ENCODE measurements around the gene IFNGR1.
"Not testable (repeated sequence)": the region's sequence is repeated elsewhere in the genome, so short reads cannot be mapped to it uniquely, and the experiment has no call there.

The IFNGR1 gene

GRCh38 chr6:137259349-137259748, 40.2 kb upstream of the IFNGR1 start:
- Histone ChIP-seq H3K4me3 (IDR thresholded peaks at IDR 0.05; ENCODE audit: insufficient read depth, low read depth, low read length) (no peak overlapping the region), H3K4me2 (no peak overlapping the region), H3K36me3 (ENCODE audit: insufficient read depth) (no peaks in the 10 kb centered on the region), H3K79me2 (ENCODE audit: insufficient read depth, low read depth) (no peaks in the 10 kb centered on the region), H4K20me1 (ENCODE audit: insufficient read depth) (no peaks in the 10 kb centered on the region), H3K27ac (no peak overlapping the region), H3K4me1 (ENCODE audit: low read depth, poor library complexity, severe bottlenecking) (peaks cover 13% of the 10 kb centered on the region), H2AFZ (ENCODE audit: low read depth) (no peak overlapping the region), H3K9ac (no peak overlapping the region), H3K27me3 (ENCODE audit: insufficient read depth, low read depth) (no peaks in the 10 kb centered on the region)
- TF ChIP-seq, protein P1, sequence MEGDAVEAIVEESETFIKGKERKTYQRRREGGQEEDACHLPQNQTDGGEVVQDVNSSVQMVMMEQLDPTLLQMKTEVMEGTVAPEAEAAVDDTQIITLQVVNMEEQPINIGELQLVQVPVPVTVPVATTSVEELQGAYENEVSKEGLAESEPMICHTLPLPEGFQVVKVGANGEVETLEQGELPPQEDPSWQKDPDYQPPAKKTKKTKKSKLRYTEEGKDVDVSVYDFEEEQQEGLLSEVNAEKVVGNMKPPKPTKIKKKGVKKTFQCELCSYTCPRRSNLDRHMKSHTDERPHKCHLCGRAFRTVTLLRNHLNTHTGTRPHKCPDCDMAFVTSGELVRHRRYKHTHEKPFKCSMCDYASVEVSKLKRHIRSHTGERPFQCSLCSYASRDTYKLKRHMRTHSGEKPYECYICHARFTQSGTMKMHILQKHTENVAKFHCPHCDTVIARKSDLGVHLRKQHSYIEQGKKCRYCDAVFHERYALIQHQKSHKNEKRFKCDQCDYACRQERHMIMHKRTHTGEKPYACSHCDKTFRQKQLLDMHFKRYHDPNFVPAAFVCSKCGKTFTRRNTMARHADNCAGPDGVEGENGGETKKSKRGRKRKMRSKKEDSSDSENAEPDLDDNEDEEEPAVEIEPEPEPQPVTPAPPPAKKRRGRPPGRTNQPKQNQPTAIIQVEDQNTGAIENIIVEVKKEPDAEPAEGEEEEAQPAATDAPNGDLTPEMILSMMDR (conservative IDR thresholded peaks at IDR 0.05; ENCODE audit: low read depth, low read length): no peak

DNA sequence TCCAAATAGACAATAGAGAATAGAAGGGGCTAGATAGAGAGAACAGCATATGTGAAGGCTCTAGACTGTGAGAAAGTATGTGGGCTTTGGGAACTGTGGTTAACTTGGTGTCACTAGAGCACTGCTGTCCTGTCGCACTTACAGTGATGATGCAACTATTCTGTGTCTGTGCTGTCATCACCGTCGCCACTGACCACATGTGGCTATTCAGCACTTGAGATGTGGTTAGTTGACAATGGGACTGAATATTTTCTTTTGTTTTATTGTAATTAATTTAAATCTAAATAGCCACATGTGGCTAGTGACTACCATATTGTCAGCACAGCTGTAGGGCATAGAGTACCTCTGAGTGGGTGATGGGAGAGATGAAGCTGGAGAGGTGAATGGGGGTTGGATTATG, 39.0 kb upstream of the IFNGR1 start:
- Histone ChIP-seq H3K27ac (no peak overlapping the region), H4K20me1 (ENCODE audit: insufficient read depth) (no peaks in the 10 kb centered on the region), H3K4me2 (no peak overlapping the region)

DNA sequence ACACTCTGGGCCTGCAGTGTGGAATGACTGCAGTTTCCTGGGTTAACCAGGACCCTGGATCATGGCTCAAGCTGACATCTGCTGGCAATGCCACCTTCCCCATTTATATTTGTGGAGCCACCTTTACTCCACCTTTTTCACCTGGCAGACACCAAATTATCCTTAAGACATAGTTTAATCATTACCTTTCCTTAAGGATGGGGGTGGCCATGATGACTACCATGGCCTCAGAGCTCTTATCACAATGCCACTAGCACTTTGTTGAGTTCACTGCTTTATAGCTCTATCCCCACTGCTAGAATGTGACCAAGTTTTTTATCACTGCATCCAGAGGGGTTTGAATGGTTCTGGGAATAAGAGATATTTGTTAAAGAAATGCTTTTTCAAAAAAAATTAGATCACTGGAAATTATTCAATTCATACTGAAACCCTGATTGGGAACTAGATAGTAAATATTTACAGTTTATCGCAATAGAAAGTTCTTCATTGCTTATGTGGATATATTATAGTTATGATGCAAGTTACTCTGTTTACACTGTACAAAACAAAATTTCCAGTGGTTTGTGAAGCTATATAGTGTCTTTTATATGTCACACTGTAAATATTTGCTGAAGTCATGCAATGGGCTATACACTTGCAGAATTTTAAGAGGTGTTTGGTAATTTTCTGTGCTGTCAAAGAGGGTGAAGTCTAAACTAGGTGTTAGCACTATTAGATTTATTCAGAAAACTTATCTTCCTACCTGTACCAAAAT, 37.3 kb upstream of the IFNGR1 start:
- Histone ChIP-seq H3K9ac (no peak overlapping the region), H3K27ac (no peak overlapping the region), H3K4me3 (IDR thresholded peaks at IDR 0.05; ENCODE audit: insufficient read depth, low read depth, low read length) (no peak overlapping the region), H3K4me1 (ENCODE audit: low read depth, poor library complexity, severe bottlenecking) (peaks cover 13% of the 10 kb centered on the region), H3K4me2 (no peak overlapping the region), H3K27me3 (ENCODE audit: insufficient read depth, low read depth) (no peaks in the 10 kb centered on the region), H2AFZ (ENCODE audit: low read depth) (no peak overlapping the region), H4K20me1 (ENCODE audit: insufficient read depth) (no peaks in the 10 kb centered on the region), H3K79me2 (ENCODE audit: insufficient read depth, low read depth) (no peaks in the 10 kb centered on the region), H3K36me3 (ENCODE audit: insufficient read depth) (no peaks in the 10 kb centered on the region)
- TF ChIP-seq, protein P1 (conservative IDR thresholded peaks at IDR 0.05; ENCODE audit: low read depth, low read length): no peak

More for the DNA sequence above, 39.0 kb upstream of the IFNGR1 start:
- H3K36me3 ChIP-seq (ENCODE audit: insufficient read depth): no peaks in the 10 kb centered on the region
- no peak overlapping the region for H3K9ac ChIP-seq
- no peak overlapping the region for H2AFZ ChIP-seq (ENCODE audit: low read depth)
- TF ChIP-seq, protein P1 (conservative IDR thresholded peaks at IDR 0.05; ENCODE audit: low read depth, low read length): no peak
- H3K27me3 ChIP-seq (ENCODE audit: insufficient read depth, low read depth): no peaks in the 10 kb centered on the region
- H3K4me1 ChIP-seq (ENCODE audit: low read depth, poor library complexity, severe bottlenecking): peaks cover 13% of the 10 kb centered on the region
- H3K79me2 ChIP-seq (ENCODE audit: insufficient read depth, low read depth): no peaks in the 10 kb centered on the region
- H3K4me3 ChIP-seq (IDR thresholded peaks at IDR 0.05; ENCODE audit: insufficient read depth, low read depth, low read length): no peak overlapping the region

- no peaks in the 10 kb centered on the region for H3K27me3 ChIP-seq (ENCODE audit: insufficient read depth, low read depth)
- H3K79me2 ChIP-seq (ENCODE audit: insufficient read depth, low read depth): no peaks in the 10 kb centered on the region
- TF ChIP-seq, protein P1 (conservative IDR thresholded peaks at IDR 0.05; ENCODE audit: low read depth, low read length): no peak
- H3K4me3 ChIP-seq (IDR thresholded peaks at IDR 0.05; ENCODE audit: insufficient read depth, low read depth, low read length): no peak overlapping the region
- no peak overlapping the region for H3K9ac ChIP-seq
- H4K20me1 ChIP-seq (ENCODE audit: insufficient read depth): no peaks in the 10 kb centered on the region
- H3K27ac ChIP-seq: no peak overlapping the region
- H3K36me3 ChIP-seq (ENCODE audit: insufficient read depth): no peaks in the 10 kb centered on the region
- no peak overlapping the region for H3K4me2 ChIP-seq
- H3K4me1 ChIP-seq (ENCODE audit: low read depth, poor library complexity, severe bottlenecking): peaks cover 13% of the 10 kb centered on the region
- no peak overlapping the region for H2AFZ ChIP-seq (ENCODE audit: low read depth)
These were observed 35.8 kb upstream of the IFNGR1 start for GRCh38 chr6:137254966-137255365.

DNA sequence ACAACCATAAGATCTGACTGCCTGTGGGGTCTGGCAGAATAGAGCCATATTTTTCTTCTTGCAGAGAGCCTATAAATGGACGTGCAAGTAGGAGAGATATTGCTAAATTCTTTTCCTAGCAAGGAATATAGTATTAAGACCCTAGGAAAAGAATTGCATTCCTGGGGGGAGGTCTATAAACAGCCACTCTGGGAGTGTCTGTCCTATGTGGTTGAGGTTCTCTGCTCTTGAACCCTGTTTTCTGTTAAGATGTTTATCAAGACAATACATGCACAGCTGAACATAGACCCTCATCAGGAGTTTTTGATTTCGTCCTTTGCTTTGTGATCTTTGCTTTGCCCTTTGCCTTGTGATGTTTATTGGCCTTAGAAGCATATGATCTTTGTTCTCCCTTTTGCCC, 35.2 kb upstream of the IFNGR1 start:
- H3K4me2 ChIP-seq; H3K4me3 ChIP-seq (IDR thresholded peaks at IDR 0.05; ENCODE audit: insufficient read depth, low read depth, low read length); H3K27me3 ChIP-seq (ENCODE audit: insufficient read depth, low read depth); H3K27ac ChIP-seq; H2AFZ ChIP-seq (ENCODE audit: low read depth); H3K79me2 ChIP-seq (ENCODE audit: insufficient read depth, low read depth); H4K20me1 ChIP-seq (ENCODE audit: insufficient read depth); H3K36me3 ChIP-seq (ENCODE audit: insufficient read depth); H3K9ac ChIP-seq: not testable (repeated sequence)
- peaks cover 13% of the 10 kb centered on the region for H3K4me1 ChIP-seq (ENCODE audit: low read depth, poor library complexity, severe bottlenecking)

Data from KMS-11 (cell line).